CD4-positive, alpha-beta T cell treated with Interleukin-6 at 100 ng/mL for 8 hours (primary cell): ENCODE results near the gene LHPP.

ENCODE experiments used
- DNase-seq: peaks from one replicate; pipeline ENCODE4 v3.0.0-alpha.2; 2020; ENCODE audit warnings: mixed read lengths, low spot score

Gene LHPP

GRCh38 chr10:124496620-124497019 lies 35.0 kb downstream of the LHPP start:
- no peak for DNase-seq

DNA sequence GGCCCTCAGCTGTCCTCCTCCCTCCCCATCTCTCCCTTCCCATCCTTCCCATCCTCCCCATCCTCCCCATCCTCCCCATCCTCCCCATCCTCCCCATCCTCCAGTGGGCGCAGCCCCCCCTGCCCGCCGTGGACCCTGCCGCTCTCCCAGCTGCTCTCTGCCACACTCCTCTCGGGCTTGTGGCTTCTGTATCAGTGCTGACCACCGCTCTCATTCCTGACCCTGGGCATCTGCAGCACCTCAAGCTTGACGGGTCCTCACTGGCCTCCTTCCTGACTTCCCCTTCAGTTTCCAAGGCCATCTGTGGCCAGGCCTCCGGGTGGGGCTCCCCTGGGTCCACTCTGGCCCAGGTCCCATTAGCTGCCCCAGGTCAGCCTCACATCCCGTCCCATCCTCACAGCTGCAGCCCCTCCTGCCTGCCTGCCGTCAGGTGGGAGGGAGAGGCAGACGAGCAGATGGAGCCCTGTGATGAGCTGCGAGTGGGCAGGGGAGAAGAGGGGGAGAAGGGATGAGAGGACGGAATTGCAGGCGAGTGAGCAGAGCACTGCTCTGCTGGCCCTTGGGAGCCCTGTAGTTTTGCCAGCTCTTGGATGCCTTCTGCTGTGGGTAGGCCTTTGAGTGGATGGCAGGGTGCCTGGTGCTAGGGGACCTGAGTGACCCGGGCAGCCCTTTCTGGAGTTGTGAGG lies 35.7 kb downstream of the LHPP start:
- DNase-seq, result no peak

- DNase-seq, result no peak
These were observed 36.4 kb downstream of the LHPP start for GRCh38 chr10:124498056-124498455.

- DNase-seq, result no peak
These were observed 39.1 kb downstream of the LHPP start for GRCh38 chr10:124500757-124501156.

- no peak for DNase-seq
These were observed 43.1 kb downstream of the LHPP start for GRCh38 chr10:124504711-124505110.

GRCh38 chr10:124505279-124505678 lies 43.7 kb downstream of the LHPP start:
- no peak for DNase-seq

DNA sequence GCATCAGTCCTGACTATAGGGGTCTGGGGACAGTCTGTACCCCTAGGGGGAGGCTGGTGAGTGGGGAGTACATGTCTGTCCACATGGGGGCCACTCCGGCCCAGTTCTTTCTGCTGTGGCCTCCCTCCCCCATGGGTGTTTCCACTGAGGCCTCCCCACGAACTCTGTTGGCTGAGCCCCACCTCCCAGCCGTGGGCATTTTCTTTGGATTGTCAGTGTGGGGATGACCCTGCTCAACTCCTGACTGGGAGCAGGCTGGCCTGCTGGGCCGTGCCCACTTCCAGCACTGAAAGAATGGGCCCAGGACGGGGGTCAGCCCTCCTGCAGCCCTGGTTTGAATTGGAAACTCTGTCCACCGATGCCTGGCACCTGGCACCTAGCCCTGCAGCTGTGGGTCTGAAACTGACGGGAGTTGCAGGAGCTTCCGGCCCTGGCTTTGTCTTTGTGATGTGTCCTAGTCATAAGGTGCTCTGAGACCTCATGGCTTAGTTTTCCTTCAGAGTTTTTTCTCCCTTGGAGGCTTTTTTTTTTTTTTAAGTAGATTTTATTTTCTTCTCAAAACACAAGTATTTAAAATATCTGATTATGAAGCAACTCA lies 46.5 kb downstream of the LHPP start:
- DNase-seq, result no peak

DNA sequence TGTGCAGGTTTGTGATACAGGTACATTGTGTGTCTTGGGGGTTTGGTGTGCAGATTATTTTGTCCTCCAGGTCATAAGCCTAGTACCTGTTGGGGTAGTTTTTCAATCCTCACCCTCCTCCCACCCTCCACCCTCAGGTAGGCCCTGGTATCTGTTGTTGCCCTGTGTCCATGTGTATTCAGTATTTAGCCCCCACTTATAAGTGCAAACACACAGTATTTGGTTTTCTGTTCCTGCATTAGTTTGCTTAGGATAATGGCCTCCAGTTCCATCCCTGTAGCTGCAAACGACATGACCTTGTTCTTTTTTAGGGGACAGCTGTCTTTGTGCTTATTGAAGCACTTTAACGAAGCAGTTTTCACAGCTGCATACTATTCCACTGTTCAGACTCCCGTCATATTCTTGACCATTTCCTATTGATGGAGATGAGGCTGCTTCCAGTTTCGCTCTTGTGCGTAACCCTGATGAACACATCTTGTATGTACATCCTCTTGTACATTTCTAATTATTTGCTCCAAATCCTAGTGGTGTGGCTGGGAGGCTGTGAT lies 47.4 kb downstream of the LHPP start:
- DNase-seq, result no peak

GRCh38 chr10:124509880-124510632 lies 48.4 kb downstream of the LHPP start:
- DNase-seq, result no peak

- DNase-seq, result no peak
These were observed 49.1 kb downstream of the LHPP start for GRCh38 chr10:124510759-124511158.

DNA sequence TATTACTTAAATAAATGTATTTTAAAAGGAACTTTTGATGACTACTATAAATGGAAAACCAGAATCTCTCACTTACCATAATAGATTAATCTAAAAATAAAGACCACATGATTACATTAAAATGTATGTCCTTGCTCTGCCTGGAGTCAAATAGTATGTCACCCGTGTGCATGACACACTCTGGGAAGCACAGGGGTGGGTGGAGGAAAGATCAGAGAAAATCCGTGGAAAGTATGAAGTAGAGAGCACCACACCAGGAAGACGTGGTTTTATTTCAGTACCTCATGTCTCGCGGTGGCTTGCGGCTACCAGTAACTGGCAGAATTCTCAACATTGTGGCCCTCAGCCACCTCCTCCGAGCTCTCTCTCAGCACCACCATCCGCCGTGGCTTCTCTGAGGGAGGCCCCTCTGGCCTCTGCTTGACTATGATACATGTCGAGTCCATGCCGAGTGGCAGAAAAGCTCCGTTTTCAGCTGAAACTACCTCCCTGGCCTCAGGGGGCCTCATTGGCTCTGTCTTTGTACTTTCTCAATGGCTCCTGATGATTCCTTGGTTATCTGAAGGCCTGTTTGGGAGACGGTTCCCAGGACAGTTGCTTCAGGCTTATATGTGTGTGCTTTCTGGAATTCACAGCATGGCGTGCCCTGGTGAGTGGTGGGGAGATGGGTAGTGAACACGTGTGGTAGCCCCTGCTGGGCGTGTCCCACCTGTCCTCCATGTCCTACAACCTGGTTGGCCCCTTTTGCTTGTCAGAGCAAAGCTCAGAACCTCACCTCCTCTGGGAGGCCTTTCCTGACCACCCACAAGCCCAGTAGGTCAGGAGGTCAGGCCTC lies 49.8 kb downstream of the LHPP start:
- DNase-seq, result no peak

DNA sequence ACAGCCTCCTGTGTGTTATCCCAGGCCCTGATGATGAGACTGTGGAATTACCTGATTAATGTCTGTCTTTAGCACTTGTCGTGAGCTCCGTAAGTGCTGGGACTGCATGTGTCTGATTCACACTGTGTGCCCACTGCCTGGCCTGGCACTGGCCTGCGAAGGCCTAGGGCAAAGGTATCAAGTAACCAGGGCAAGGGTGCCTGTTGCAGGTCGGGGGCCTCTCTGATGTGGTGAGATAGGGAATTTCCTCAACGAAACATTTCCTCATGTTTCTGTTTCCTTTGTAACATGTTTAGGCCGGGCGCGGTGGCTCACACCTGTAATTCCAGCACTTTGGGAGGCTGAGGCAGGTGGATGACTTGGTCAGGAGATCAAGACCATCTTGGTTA lies 50.4 kb downstream of the LHPP start:
- DNase-seq, result no peak

DNA sequence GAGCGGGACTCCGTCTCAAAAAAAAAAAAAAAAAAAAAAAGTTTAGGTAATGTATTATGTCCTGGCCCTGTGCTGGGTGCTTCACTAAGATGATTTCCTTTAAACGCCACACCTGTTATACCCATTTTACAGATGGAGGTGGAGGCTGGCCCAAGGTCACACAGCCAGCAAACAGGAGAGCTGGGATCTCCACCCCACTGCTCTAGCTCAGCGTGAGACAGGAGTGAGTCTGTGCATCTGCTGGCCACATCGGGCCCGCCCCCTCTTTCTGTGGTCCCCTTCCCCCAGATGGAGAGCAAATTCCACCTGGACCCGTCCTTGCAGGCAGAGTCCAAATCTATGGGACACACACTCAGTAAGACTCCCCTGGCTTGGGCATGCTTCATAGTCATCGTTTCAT lies 51.0 kb downstream of the LHPP start:
- DNase-seq, result no peak

DNA sequence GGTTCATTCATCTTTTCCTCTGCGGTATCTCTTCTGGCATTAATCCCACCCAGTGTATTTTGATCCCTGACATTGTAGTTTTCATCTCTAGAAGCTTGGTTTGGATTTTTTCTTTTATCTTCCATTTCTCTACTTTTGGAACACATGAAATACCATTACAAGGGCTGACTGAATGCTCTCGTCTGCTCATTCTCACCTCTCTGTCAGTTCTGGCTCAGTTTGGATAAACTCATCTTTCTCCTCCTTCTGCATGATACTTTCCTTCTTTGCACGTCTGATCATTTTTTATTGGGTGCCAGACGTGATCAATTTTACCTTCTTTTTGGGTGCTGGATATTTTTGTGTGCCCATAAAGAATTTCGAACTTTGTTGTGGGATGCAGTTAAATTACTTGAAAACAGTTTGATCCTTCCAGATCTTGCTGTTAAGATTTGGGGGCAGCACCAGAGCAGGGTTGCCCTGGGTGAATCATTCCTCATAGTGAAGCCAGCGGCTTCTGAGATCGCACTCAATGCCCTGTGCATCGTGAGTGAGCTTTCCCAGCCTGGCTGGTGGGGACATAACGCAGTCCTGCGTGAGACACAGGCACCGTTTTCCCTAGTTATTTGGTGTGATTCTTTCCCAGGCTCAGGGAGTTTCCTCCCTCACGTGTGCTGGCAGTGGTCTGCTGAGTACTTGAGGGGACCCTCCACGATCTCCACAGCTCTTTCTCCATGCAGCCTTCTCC lies 53.8 kb downstream of the LHPP start:
- no peak for DNase-seq

DNA sequence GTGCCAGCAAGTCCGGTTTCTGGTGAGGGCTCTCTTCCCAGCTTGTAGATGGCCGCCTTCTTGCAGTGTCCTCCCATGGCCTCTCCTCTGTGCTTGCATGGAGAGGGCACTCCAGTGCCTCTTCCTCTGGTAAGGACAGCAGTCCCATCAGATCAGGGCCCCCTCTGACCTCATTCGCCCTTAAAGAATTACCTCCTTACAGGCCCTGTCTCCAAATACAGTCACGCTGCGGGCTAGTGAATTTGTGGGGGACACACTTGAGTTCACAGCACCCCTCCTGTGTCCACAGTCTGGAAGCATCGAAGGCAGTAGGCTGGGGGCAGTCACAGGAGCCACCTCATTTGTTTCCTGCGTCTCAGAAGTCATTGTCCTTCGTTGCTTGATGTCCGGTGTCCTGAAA lies 54.6 kb downstream of the LHPP start:
- no peak for DNase-seq

- DNase-seq, result no peak
These were observed 55.2 kb downstream of the LHPP start for GRCh38 chr10:124516746-124517397.

DNA sequence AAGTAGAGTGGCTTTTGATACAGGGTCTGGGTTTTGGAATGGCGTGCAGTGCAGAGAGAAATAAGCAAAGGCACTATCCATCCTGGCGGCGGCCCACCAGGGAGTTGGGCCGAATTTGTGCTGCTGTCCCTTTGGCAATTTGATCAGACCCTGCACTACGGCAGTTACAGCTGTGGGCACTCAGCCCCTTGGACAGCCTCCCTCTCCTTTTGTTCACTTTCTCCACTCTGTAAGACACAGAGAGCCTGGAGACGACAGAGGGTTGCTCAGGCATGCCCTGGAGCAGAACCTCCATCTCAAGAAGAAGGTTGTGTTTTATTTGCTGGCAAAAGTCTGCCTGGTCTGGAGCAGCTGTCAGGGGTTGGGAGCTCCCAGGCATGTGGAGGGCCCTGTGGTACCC lies 55.8 kb downstream of the LHPP start:
- DNase-seq, result no peak

DNA sequence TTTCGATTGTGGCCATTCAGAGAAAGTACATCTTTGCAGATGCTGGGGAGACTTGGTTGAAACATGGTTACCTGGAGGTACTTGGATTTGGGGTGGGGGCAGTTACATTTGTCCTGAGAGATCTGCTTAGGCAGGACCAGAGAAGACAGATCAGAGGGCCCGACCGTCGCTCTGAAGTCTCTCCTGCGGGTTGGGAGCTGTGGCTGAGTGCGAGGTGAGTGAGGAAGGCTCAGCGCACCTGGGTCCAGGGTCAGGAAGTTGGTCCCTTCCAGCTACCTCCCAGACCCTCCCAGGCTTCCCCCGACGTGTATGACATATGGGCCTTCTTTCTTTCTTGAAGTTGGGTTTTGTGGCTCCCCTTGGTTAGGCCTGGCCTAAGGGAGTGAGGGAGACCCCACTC lies 56.3 kb downstream of the LHPP start:
- DNase-seq, result no peak

GRCh38 chr10:124518366-124518765 lies 56.7 kb downstream of the LHPP start:
- no peak for DNase-seq

- DNase-seq, result no peak
These were observed 59.2 kb downstream of the LHPP start for GRCh38 chr10:124520558-124521428.
